PC-3 (cell line): ENCODE data around the gene RANBP3L.

Experiments used
- EZH2 ChIP-seq: fragments of 300-600 bp; sonication (generic); IDR thresholded peaks from one replicate; pipeline ENCODE4 v1.6.1; 2017; ENCODE audit warnings: antibody characterized with exemption, mild to moderate bottlenecking, low read length; ENCODE audit not compliant: unreplicated experiment
- TF ChIP-seq, protein P1 (sequence below): fragments of 300-600 bp; sonication (generic); conservative IDR thresholded peaks from 2 replicates; pipeline ENCODE4 v1.5.1; 2017; ENCODE audit warnings: antibody characterized with exemption, low read depth, mild to moderate bottlenecking, low read length

DNA sequence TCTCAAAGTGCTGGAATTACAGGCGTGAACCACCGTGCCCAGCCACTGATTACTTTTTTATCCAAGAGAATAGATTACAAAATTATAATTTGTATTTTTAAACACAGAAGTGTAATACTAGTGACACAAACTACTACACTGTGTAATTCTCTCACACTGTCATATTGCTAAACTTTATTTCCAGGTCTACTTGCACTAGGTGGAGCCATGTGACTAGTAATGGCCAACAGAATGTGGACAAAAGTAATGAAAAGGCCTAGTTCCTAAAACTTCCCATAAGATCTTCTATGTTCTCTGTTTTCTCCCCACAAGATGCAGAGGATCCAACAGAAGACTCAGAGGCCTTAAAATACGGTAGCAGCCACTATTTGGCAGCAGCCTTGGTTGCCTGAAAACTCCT, 87.3 kb downstream of the RANBP3L start:
- TF ChIP-seq, protein P1, sequence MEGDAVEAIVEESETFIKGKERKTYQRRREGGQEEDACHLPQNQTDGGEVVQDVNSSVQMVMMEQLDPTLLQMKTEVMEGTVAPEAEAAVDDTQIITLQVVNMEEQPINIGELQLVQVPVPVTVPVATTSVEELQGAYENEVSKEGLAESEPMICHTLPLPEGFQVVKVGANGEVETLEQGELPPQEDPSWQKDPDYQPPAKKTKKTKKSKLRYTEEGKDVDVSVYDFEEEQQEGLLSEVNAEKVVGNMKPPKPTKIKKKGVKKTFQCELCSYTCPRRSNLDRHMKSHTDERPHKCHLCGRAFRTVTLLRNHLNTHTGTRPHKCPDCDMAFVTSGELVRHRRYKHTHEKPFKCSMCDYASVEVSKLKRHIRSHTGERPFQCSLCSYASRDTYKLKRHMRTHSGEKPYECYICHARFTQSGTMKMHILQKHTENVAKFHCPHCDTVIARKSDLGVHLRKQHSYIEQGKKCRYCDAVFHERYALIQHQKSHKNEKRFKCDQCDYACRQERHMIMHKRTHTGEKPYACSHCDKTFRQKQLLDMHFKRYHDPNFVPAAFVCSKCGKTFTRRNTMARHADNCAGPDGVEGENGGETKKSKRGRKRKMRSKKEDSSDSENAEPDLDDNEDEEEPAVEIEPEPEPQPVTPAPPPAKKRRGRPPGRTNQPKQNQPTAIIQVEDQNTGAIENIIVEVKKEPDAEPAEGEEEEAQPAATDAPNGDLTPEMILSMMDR = peak; percentile 41; the same call in 1 of the 2 replicates
- TF ChIP-seq EZH2 = no peak
